ENCODE data around the gene NISCH.

DNA sequence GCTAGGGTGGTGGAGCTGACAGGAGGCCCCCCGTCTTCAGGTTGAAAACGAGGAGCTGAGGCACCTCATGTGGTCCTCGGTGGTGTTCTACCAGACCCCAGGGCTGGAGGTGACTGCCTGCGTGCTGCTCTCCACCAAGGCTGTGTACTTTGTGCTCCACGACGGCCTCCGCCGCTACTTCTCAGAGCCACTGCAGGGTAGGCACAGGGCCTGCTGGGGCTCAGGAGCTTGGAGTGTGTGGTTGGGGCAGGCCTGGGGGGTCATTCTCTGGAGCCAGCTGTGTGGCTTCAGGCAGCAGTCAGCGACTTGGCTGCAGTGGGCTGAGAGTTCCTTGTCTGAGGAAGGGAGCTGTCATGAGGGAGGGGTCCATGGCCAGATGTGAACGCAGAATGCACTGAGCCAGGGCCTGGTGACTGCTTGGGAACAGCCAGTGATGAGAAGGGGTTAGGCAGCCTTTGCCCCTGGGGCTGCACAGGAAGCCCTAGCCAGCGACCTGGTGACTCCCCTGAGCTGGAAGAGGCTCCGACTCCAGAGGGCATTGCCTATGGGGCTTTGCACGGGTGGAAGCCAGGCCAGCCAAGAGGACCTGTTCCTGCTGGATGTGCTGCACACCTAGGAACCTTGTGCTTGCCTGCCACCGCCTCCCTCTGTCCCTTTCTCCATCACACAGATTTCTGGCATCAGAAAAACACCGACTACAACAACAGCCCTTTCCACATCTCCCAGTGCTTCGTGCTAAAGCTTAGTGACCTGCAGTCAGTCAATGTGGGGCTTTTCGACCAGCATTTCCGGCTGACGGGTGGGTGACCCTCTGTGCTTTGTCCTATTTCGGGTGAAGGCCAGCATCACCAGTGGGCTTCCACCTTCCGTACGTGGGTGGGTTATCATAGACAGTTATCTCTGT lies 34.9 kb downstream of the NISCH start:
- TF ChIP-seq CTCF (conservative IDR thresholded peaks at IDR 0.05; ENCODE audit: low read length) (no peak), EZH2phosphoT487 (IDR thresholded peaks at IDR 0.05; ENCODE audit: borderline replicate concordance) (no peak)
